HL-60 (cell line): ENCODE results near the gene VWDE.

Experiments used
- DNase-seq, 2 experiments: peaks; one replicate each; pipeline ENCODE4 v3.0.0-alpha.2; 2010 to 2020; ENCODE audit warnings: low read depth in 1 of 2, low spot score in 1 of 2
- H3K27ac ChIP-seq: fragments of 250-450 bp; sonication (Bioruptor Pico); replicated peaks from 2 replicates; pipeline ENCODE4 v1.5.1; 2020; ENCODE audit warnings: mild to moderate bottlenecking, moderate library complexity
- H3K27me3 ChIP-seq: fragments of 250-450 bp; sonication (Bioruptor Pico); 2 replicates; pipeline ENCODE4 v1.5.1; 2021; ENCODE audit warnings: mild to moderate bottlenecking, moderate library complexity; ENCODE audit not compliant: insufficient read depth, poor library complexity, severe bottlenecking
- H3K4me3 ChIP-seq: replicated peaks from 2 replicates; pipeline ENCODE4 v1.5.1; 2011; ENCODE audit warnings: mild to moderate bottlenecking, control low read depth, low read length; ENCODE audit not compliant: insufficient read depth
- GABPA ChIP-seq: IDR thresholded peaks from 2 replicates; pipeline ENCODE4 v1.6.1; 2012; ENCODE audit warnings: low read depth
- POLR2AphosphoS5 ChIP-seq: IDR thresholded peaks from 2 replicates; pipeline ENCODE4 v1.6.1; 2012; ENCODE audit warnings: low read depth
- SPI1 ChIP-seq: IDR thresholded peaks from 2 replicates; pipeline ENCODE4 v1.6.1; 2012; ENCODE audit warnings: low read depth, mild to moderate bottlenecking, borderline replicate concordance
- TF ChIP-seq, protein P1 (sequence below): IDR thresholded peaks from 2 replicates; pipeline ENCODE4 v1.6.1; 2012; ENCODE audit warnings: low read depth; ENCODE audit not compliant: insufficient replicate concordance
- TF ChIP-seq, protein P2 (sequence below): IDR thresholded peaks from one replicate; pipeline ENCODE4 v1.5.1; 2011; ENCODE audit warnings: low read length, control low read depth, inconsistent platforms; ENCODE audit not compliant: insufficient read depth

VWDE gene

DNA sequence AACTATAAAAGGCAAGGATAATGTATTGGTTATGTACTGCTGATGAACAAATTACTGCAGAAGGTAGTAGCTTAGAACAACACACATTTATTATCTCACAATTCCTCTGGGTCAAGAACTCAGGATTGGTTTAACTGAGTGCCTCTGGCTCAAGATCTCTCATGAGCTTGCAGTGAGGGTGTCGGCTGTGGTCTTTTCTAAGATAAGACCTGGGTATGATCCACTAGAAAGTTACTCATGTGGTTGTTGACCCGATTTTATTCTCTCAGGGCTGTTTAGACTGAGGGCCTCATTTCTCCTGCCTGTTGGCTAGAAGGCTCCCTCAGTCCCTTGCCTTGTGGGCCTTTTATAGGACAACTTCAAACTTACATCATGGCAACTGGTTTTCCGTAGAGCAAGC lies 86.7 kb downstream of the VWDE start:
- Histone ChIP-seq H3K27me3 (no peaks in the 10 kb centered on the region), H3K27ac (no peak overlapping the region), H3K4me3 (no peak overlapping the region)
- no peak for DNase-seq
- TF ChIP-seq GABPA (no peak), SPI1 (no peak), POLR2AphosphoS5 (no peak)
- TF ChIP-seq, protein P1, sequence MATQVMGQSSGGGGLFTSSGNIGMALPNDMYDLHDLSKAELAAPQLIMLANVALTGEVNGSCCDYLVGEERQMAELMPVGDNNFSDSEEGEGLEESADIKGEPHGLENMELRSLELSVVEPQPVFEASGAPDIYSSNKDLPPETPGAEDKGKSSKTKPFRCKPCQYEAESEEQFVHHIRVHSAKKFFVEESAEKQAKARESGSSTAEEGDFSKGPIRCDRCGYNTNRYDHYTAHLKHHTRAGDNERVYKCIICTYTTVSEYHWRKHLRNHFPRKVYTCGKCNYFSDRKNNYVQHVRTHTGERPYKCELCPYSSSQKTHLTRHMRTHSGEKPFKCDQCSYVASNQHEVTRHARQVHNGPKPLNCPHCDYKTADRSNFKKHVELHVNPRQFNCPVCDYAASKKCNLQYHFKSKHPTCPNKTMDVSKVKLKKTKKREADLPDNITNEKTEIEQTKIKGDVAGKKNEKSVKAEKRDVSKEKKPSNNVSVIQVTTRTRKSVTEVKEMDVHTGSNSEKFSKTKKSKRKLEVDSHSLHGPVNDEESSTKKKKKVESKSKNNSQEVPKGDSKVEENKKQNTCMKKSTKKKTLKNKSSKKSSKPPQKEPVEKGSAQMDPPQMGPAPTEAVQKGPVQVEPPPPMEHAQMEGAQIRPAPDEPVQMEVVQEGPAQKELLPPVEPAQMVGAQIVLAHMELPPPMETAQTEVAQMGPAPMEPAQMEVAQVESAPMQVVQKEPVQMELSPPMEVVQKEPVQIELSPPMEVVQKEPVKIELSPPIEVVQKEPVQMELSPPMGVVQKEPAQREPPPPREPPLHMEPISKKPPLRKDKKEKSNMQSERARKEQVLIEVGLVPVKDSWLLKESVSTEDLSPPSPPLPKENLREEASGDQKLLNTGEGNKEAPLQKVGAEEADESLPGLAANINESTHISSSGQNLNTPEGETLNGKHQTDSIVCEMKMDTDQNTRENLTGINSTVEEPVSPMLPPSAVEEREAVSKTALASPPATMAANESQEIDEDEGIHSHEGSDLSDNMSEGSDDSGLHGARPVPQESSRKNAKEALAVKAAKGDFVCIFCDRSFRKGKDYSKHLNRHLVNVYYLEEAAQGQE: no peak
- TF ChIP-seq, protein P2, sequence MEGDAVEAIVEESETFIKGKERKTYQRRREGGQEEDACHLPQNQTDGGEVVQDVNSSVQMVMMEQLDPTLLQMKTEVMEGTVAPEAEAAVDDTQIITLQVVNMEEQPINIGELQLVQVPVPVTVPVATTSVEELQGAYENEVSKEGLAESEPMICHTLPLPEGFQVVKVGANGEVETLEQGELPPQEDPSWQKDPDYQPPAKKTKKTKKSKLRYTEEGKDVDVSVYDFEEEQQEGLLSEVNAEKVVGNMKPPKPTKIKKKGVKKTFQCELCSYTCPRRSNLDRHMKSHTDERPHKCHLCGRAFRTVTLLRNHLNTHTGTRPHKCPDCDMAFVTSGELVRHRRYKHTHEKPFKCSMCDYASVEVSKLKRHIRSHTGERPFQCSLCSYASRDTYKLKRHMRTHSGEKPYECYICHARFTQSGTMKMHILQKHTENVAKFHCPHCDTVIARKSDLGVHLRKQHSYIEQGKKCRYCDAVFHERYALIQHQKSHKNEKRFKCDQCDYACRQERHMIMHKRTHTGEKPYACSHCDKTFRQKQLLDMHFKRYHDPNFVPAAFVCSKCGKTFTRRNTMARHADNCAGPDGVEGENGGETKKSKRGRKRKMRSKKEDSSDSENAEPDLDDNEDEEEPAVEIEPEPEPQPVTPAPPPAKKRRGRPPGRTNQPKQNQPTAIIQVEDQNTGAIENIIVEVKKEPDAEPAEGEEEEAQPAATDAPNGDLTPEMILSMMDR: no peak

DNA sequence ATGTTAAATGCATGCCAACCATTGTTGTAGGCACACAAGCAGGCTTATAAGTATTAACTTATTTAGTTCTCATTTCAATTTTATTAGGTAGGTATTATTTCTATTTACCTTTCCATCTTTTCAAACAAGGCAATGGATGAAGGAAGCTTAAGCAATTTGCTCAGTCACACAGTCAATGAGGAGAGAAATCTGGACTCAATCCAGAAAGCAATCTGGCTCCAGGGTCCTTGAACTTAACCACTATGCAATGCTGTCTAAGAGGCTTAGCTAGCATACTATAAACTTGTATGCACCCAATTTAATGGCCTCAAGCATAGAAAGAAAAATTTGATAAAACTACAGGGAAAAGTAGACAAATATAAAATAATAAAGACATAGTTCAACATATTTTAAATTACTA lies 88.6 kb downstream of the VWDE start:
- TF ChIP-seq SPI1: no peak
- no peak for TF ChIP-seq POLR2AphosphoS5
- TF ChIP-seq, protein P2: no peak
- TF ChIP-seq GABPA: no peak
- TF ChIP-seq, protein P1: no peak
- no peaks in the 10 kb centered on the region for H3K27me3 ChIP-seq

GRCh38 chr7:12314199-12314598 lies 89.5 kb downstream of the VWDE start:
- Histone ChIP-seq H3K4me3 (no peak overlapping the region), H3K27ac (no peak overlapping the region), H3K27me3 (no peaks in the 10 kb centered on the region)
- DNase-seq: no peak
- TF ChIP-seq POLR2AphosphoS5: no peak
- no peak for TF ChIP-seq GABPA
- TF ChIP-seq, protein P2: no peak
- no peak for TF ChIP-seq SPI1
- TF ChIP-seq, protein P1: peak; percentile 30

More for the DNA sequence above, 88.6 kb downstream of the VWDE start:
- H3K4me3 ChIP-seq: no peak overlapping the region
- H3K27ac ChIP-seq: no peak overlapping the region
- no peak for DNase-seq
